ENCODE data around the gene PLD2.

- TF ChIP-seq CTCF (IDR thresholded peaks at IDR 0.05): no peak
- TF ChIP-seq ZFX (IDR thresholded peaks at IDR 0.05; ENCODE audit: borderline replicate concordance): no peak
Measured at GRCh38 chr17:4811471-4811870, 4.5 kb downstream of the PLD2 start.

All from 22Rv1 (cell line).